Activated naive CD4-positive, alpha-beta T cell treated with Interleukin-2 at 50 U/mL for 16 hours (primary cell): ENCODE results near the gene HHAT.
A peak's percentile ranks its signal among the peaks of the same experiment; 100 is the strongest.
"Not testable (repeated sequence)": the region's sequence is repeated elsewhere in the genome, so short reads cannot be mapped to it uniquely, and the experiment has no call there.

Experiments
- DNase-seq: peaks from one replicate; pipeline ENCODE4 v3.0.0-alpha.2; 2020

HHAT gene

DNA sequence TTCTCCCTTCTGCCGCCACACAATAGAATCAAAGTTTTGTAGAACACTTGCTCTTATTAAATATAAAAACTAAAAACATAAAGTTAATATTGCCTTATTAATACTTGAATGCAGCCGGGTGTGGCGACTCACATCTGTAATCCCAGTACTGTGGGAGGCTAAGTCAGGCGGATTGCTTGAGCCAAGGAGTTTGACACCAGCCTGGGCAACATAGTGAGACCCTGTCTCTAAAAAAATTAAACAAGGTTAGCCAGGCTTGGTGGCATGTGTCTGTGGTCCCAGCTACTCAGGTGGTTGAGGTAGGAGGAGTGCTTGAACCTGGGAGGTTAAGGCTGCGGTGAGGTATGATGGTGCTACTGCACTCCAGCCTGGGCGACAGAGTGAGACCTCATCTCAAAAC, 13.2 kb upstream of the HHAT start:
- no peak for DNase-seq

DNA sequence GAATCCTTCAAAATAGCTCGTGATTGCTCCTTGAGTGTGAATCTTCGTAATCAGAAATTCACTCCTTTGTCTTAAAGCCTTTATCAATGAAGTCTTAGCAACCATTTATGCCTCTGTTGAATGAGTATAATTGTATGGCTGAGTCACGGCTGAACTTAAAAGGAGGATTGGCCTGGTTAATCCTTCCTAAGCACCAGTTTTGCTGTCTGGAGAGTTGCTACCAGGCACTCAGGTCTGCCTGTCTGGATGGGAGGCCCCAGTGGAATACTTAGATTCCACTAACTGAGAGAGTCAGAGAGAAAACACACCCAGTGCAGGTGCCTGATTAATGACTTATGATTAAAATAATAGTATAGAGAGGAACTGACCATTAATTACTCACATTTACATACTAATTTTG, 7.6 kb upstream of the HHAT start:
- DNase-seq: no peak

GRCh38 chr1:210321552-210321951, 7.2 kb upstream of the HHAT start:
- DNase-seq: no peak

GRCh38 chr1:210323957-210324356, 4.7 kb upstream of the HHAT start:
- no peak for DNase-seq

DNA sequence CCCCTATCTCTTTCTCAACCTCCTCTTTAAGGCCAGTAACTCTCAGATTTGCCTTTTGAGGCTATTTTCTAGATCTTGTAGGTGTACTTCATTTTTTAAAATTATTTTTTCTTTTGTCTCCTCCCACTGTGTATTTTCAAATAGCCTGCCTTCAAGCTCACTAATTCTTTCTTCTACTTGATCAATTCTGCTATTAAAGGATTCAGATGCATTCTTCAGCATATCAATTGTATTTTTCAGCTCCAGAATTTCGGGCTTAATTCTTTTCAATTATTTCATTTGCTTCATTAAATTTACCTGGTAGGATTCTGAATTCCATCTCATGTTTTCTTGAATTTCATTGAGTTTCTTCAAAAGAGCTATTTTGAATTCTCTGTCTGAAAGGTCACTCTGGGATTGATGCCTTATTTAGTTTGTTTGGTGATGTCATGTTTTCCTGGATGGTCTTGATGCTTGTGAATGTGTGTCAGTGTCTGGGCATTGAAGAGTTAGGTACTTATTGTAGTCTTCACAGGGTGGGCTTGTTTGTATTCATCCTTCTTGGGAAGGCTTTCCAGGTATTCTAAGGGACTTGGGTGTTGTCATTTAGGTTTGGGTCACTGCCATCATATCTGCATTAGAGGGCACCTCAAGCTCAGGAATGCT, 3.6 kb upstream of the HHAT start:
- DNase-seq: no peak

DNA sequence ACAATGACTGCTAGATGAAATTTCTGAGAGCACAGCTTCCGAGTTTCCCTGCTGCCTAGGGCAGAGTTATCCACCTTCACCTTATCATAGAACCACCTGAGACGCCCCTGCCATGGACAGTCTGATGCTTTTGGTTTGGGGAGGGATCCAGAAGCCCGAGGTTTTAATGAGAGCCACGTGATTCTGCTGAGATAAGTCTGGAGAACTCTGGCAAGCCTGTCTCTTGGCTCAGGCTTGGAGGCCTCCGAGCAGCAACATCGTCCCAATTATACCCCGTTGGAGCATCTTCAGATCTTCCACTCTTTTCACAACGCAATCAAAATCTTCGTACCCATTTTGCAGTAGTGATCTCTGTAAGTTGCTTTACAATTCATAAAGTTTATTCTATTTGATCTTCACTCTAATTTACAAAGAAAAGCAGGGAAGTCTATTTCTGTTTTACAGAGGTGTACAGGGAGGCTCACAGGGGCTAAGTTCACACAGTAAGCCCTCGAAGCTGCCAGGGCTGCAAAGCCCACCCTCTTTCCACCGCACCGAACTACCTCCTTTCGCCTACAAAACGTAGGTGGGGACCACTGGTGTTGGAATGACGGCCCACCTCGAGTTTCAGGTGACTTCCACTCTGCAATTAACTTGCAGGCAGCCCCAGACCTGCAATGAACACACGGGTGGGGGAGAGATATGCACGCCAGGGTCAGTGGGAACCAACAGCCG, 513 bp upstream of the HHAT start:
- DNase-seq: no peak

DNA sequence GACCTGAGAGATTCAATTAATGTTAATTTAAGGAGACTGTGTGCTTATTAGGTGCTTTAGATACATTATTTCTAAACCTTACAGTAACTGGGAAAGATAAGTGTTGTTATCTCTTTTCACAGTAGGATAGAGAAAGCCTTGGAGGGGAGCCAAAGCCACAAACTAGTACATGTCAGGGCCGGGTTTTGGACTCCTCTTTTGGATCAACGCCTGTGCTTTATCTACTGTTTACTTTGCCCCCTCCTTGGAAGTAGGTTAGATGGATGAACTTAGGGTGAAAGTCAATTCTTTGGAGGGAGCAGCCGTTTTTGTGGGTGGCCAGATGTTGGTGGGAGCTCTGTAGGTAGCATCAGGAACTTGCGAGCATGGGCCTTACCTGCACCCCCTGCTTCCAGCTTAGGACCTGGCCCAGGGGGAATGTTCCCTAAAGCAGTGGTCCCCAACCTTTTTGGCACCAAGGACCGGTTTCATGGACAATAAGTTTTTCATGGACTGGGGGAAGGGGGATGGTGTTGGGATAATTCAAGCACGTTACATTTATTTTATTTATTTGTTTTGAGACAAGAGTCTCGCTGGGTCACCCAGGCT, 1.7 kb downstream of the HHAT start:
- no peak for DNase-seq

GRCh38 chr1:210332233-210332632, 3.5 kb downstream of the HHAT start:
- peak; percentile 47 for DNase-seq

- DNase-seq: peak; percentile 77
Observed at GRCh38 chr1:210332719-210333398, 4.2 kb downstream of the HHAT start.

DNA sequence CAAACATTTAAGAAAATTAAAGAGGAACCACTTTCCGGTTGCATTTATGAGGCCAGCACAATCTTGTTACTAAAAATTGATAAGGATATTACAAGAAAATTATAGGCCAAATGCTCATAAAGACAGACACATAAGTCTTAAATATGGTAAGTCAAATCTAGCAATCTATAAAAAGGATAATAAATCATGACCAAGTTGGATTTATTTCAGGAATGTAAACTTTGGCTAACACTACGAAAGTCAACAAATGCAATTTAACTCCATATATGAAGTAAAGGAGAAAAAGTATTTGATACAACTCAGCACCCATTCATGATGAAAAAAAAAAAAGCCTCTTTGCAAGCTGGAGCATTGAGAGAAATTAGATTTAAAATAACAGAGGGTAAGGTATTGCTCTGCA, 6.3 kb downstream of the HHAT start:
- DNase-seq: no peak

GRCh38 chr1:210336362-210336761, 7.7 kb downstream of the HHAT start:
- no peak for DNase-seq

DNA sequence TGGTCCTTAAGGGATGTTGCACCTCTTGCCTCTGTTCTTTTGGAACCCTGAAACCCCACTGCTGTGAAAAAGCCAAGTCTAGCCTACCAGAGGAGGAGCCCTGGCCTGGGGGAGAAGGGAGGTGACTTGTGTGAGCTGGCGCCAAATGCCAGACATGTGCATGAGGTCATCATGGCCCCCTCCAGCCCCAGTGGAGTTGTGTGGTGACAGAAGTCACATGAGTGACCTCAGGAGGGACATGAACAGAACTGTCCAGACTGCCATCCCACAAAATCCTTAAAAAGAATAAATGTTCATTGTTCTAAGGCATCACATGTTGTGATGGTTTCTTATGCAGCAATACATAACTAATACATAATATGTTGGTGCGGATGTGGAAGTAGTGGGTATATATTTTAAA, 10.8 kb downstream of the HHAT start:
- no peak for DNase-seq

DNA sequence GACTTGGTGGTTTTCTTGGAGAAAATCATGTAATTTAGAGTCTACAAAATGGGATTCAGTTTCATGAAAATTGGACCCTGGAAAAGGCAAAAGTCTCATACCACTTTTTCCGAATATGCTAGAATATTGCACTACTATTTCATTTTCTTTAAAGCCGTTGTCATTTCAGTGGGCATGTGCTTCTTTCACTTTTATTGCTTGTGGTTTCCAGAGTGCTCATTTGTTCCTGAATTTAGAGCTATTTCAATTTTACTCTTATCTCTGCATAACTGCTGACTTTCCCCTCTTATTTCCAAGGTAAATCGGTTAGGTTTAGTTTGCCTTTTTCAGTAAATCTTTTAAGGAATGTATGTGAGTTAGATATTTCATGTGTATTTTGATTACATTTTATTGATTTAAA, 11.6 kb downstream of the HHAT start:
- no peak for DNase-seq

GRCh38 chr1:210340841-210341240, 12.1 kb downstream of the HHAT start:
- no peak for DNase-seq

DNA sequence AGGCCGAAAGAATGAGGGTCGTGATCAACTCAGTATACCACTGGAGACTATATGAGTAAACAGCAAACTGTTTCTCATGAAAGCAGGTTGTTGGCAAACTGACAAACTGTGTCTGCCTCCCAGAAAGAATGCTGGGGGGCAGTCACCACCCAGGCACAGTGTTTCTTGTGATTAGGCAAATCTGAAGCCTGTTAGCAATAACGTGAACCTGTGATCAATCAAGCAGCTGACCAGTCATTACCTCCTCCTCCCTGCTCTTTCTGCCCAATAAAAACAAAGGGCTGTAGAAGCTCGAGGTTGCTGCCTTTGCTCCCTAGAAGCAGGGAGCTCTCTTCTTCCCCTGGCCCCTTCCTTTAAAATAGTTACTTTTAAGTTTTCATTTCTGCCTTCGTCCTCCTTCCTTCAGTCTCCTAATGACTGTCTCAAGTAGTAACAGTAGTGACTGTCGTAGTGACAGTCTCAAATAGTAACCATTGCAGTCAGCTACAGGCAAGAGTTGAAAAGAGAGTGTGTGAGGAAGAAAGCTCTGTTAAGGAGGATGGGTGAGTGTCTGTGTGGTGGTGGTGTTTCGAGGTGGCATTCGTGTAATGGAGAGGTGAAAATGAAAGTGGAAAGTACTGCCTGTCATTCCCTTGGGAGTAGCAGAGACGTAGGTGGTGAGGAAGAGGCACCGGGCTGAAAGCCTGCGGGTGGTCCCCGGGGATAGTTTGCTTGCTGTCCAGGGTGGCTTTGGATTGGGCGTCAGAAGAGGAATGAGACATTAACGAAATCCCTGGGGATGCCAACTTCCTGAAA, 14.5 kb downstream of the HHAT start:
- DNase-seq: no peak

DNA sequence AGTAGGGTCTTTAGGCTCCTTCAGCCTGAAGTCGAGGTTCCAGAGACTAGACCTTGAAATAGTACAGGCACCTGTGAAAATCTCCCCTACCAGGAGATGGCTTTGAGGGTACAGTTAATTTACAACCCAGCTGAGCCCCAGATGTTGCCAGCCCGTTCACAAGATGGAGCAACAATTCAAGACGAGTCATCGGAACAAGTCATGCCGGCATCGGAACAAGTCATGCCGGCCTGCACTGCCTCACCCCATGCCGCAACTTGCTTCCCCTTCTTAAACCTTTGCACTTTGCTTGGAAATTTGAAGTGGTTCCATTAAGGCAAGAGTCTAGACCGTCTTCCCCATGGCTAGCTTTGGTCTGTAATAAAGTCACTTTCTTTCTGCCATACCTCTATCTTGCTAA, 16.0 kb downstream of the HHAT start:
- no peak for DNase-seq

DNA sequence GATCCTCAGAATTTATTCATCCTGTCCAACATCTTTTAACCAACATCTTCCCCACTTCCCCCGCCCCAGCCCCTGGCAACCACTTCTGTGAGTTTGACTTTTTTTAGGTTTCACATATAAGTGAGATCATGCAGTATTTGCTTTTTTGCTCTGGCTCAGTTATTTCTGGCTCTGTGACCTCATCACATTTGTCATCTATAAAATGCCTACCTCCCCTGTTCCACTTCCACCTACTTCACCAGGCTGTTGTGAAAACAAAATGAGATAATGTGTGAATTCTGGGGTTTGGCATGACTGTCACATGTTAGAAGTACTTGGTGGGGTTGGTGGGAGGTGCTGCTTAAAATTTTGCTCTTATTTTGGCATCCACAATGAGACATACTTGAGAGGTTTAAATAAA, 18.4 kb downstream of the HHAT start:
- DNase-seq: peak; percentile 32

DNA sequence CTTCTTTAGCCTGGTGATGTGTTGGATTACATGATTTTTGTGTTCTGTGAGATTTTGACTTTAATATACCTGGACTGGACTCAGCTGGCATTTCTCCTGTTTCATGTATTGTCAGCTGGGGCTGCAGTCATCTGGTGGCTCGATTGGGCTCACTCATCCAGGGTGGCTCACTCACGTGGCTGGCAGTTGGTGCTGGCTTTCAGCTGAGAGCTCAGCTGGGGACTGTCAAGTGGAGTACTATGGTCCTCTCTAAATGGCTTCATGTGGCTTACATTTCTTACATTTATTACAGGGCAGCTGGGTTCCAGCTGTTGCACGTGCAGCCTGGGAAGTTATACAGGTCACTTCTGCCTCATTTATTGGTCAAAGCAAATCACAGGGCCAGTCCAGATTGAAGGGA, 22.8 kb downstream of the HHAT start:
- DNase-seq: no peak

GRCh38 chr1:210352575-210352974, 23.9 kb downstream of the HHAT start:
- DNase-seq: no peak

DNA sequence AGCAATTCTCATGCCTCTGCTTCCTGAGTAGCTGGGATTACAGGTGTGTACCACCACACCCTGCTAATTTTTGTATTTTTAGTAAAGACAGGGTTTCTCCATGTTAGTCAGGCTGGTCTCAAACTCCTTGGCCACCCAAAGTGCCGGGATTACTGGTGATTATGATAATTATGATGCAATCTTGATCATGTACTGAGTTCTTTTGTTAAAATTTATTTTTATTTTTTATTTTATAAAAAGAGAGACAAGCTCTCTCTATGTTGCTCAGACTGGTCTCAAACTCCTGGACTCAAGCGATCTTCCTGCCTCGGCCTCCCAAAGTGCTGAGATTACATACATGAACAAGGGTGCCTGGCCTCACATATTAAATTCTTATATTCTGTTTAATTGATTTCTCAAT, 25.6 kb downstream of the HHAT start:
- DNase-seq: not testable (repeated sequence)

DNA sequence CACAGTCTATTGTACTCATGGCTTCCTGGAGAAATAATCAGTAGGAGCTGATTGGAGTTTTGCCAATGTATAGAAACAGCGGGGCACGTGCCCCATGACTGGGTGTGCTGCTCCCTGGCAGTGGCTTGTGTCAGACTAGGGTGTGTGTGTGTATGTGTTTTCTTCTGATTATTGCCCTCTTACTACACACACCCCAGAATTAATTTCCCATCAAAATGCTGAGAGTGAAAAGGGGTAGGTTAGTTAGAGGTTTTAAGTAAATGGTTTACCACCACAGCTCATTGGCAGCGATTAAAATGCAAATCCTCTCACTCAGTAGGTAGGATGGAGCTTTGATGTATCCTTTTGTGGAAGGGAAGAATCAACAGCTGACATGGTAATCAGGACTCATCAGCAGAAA, 29.9 kb downstream of the HHAT start:
- DNase-seq: no peak

DNA sequence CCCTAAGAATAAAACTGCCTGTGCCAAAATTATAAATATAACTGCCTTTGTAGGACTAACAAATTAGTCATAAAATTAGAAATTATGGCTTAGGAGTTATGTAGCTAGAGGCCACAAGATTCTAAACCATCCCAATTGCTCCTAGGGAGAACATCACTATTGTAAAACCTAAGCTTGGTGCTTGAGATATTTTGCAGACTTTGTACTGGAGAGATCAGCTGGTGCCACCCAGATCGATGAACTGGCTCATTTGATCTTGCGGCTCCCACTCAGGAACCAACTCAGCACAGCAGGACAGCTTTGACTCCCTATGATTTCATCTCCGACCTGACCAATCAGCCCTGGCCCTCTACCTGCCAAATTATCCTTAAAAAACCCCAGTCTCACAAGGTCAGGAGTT, 30.6 kb downstream of the HHAT start:
- DNase-seq: no peak

DNA sequence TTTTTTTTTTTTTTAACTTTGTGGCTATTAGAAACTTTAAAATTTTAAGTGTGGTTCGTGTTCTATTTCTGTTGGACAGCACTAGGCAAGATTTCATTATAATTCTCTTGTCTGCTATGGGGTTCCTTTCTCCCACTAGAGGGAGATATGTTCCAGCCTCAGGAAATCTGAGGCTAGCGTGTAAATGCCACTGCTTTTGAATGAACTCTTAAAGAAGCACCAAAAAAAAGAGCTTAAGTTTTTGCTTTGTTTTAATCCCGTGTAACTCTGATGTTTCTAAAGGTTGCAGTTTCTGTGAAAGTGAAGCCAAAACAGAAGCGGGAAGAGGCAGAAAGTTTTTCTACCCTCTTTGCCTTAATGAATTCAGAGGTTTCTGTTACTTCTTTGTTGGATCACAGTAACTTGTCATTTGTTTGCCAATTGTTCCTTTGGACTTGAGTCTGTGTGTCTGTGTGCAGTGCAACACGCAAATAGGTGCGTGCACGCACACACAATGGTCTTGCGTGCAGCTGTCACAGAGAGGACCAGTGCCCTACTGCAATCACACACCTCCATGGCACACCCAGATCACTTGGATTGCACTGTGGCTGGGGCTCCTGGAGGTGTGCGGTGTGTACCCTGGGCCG, 32.3 kb downstream of the HHAT start:
- no peak for DNase-seq
